HG03095 (cell line): Measurements from ENCODE around the gene DRAXIN.

Experiments used
- ATAC-seq: cut with Tn5 transposase; IDR thresholded peaks from one replicate; pipeline ENCODE4 v1.9.1; 2021; ENCODE audit warnings: moderate library complexity; ENCODE audit not compliant: unreplicated experiment

DRAXIN gene

DNA sequence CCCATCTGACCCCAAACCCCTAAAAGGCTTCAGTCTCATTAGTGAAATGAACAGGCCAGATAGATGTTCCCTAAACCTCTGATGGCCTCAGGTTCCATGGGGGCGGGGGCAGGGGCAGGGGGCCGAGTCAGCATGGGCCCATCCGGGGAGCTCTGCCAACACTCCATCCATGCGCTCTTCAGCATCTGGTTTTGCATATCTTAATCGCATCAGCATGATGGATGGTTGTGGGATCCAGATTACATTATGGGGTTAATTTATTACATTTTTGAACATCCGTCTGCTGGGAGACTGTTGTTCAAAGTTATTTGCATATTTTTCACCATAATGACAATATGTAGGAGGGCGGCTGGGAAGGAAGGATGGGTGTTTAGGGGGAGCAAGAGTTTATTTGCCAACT, 7.4 kb upstream of the DRAXIN start:
- no peak for ATAC-seq

DNA sequence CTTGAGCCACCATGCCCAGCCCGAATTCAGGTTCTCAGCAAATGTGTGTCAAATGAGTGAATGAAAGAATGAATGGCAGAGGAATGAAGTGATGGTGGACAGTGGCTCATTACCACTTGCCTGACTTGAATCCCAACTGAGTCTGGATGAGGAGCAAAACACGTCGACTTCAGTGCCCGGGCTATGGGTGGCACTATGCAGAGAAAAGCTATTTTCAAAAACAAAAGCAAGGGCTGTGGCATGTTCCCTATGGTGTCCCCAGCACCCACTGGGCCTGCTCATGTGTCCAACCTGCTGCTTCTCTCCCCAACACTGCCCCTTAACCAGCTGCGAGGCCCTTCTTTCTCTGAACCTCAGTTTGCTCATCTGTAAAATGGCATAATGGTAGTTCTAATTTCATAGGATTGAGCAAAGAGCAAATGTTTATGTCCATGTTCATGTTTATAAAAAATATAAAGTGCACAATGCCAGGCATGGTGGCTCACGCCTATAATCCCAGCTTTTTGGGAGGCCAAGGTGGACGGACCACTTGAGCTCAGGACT, 6.2 kb upstream of the DRAXIN start:
- ATAC-seq, result no peak

DNA sequence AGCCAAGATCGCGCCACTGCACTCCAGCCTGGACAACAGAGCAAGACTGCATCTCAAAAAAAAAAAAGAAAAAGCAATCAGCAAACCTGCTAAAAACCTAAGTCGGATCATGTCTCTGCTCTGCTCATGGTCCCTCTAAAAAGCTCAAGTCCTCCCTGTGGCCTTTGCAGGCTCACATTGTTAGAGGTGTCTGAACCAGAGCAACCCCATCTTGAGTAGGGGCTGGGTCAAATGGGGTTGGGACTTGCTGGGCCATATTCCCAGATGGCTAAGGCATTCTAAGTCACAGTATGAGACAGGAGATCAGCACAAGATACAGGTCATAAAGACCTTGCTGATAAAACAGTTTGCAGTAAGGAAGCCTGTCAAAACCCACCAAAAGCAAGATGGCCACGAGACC, 3.0 kb upstream of the DRAXIN start:
- no peak for ATAC-seq

DNA sequence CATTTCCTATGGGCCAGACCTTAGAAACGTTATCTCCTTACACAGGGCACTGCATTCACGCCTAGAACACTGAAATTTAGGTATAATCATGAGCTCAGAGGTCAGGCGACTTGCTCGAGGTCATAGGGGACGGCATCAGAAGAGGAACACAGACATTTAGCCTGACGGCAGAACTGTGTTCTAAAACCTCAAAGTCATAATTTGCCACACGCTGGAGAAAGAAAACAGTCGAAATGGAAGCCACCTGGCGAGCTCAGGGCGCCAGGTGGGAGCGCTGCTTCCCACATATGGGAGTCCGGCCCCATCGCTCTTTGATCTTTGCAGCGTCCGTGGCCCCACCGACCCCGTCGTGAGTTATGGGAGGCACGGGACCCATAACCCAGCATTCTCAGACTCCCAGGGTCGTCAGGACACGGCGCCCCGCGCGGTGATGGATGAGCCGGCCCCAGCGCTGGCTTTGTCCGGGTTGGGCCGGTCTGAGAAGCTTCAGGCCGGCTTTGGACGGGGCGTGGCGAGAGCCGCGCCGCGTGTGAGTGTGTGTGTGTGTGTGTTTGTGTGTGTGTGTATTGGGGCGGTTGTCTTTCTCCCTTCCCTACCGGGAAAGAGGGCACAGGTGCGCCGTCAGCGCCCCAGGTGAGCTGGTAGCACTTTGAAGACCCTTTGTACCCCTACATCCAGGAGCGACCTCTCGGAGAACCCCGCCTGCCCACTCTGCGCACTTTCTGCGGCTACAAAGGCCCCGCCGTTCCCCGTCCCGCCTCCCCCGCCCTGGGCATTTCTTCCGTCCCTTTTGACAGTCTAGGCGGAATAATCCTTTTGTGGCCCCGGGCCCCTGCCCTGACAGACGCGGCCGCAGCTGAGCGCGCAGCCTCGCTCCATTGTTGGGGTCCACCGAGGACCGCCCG, 861 bp upstream of the DRAXIN start:
- no peak for ATAC-seq

DNA sequence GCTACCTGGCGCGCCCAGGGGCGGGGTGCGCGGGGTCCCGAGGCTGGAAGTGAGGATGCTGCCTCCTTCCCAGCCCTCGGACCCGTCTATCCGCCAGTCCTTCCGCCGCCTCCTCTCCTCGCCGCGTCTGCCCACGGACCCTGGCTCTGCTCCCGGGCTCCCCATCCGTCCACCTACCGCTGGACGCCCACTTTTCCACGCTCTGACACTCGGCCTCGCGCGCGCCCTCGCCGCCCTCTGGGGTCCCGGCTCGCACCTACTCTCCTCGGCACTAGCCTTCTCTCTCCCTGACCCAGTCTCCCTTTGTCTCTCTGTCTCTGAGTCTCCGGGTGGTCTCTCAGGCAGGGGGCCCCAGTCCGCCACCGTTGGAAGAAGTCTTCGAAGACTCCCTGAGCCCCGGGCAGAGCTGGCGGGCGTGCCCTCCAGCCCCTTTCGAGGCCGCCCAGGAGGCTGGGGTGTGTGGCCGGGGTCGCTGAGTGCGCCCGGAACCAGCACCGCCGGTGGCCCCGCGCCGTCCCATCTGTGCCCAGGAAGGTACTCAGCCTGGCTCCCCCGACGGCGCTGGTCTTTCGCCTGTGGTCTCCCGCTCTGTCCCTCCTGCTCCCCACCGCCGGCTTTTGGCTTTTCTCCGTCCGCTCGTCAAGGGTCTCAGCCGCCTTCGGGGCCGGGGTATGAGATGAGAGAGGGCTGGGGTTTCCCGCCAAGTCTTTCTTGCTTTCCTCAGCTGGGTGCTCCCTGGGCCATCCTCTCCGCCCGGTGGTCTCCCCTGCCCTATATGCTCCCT, 610 bp downstream of the DRAXIN start:
- ATAC-seq, result no peak

DNA sequence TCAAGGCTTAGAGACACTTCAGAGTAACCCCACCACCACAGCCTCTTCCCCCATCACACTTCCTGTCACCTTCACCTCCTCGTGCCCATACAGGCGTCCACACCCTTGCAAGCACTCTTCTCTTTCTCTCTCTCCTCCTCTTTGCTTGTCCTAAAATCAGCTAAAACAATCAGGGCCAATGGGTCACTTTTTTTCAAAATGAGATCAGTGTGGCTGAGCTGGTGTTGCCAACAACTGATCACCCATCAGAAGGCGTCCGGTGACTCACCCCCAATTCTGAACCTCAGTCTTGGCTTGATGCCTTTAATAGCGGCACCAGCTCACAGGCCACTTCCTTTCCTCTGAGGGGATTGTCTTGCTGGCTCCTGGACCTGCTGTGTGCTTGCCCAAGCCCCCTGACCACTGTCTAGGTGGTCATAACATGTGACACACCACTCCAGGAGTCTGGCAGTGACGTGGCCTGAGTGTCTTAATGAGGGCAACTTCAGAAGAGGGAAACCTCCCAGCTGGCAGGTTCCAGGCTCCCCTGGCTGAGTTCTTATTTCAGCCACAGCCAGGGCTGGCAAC, 1.6 kb downstream of the DRAXIN start:
- no peak for ATAC-seq

DNA sequence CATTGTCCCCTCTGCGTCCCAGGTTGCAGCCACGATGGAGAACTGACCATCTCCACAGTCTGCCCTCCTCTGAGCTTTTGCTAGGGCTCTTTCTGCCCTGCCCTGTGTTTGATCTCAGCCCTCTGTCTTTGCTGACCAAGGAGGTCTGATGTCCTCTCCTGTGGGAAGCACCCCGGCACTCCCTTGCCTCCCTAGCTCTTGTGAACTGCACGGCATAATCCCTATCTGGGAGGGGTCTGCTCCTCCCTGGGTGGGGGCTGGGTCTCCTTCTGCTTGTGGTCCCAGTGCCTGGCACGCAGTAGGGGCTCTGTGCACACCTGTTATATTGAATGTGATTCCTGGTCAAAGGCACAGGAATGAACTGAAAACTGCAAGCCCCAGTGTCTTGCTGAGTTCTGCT, 2.4 kb downstream of the DRAXIN start:
- no peak for ATAC-seq

DNA sequence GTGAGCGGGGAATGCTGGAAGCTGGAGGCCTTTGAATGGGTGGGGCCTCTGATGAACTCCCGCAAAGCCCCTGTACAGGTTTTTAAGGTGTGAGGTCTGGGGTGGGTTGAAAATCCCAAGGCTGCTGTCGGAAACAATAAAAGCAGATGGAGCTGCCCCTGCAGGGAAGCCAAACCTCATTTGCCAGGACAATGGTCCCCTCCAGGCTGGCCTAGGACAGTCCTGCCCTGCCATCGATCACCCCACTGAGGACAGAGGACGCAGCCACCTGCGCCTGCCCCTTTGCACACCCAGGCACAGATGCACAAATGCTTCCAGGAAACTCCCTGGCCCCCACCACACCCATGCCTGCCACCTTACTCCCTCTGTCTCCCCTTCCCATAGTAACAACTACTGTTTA, 4.4 kb downstream of the DRAXIN start:
- no peak for ATAC-seq

DNA sequence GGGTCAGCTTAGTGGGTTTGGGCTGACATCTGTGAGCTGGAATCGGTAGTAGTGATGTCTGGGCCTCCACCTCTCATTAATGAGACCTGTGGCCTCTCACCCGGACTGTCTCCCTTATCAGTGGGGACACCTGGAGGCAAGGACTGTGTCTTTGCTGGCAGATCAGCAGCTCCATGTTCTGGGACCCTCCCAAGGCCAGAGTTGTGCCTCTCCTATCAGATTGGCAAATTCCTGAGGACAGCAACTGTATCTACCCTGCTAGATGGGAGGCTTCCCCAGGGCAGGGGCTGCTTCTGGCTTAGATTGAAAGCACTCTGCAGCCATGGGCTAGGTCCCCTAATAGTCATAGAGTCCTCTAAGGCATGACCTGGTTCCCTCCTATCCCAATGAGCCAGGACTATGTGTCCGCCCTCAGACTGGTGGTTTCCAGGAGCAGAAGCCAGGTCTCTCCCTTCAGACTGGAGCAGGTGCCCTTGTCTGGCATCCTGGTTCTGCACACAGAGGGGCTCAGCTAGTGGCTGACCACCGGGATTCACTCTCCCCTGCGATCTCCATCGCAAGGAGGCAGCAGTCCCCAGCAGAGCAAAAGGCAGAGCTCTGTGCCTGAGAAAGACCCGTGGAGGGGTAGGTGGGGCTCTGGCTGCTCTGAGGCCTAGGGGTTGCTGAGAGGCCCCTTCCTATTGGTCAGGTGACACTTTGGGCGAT, 5.8 kb downstream of the DRAXIN start:
- no peak for ATAC-seq

DNA sequence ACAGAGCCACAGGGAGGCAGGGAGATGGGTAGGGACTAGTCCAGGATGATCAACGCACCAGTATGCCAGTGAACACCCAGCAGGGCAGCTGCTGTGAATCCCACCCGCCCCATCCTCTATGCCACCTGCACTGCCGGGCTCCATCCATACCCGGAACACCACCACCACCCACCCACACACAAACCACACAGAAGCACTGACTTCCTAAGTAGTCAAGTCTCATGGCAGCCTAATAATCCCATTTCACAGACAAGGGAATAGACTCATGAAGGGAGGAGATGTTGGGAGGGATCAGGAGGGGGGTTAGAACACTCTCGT, 6.3 kb downstream of the DRAXIN start:
- no peak for ATAC-seq

DNA sequence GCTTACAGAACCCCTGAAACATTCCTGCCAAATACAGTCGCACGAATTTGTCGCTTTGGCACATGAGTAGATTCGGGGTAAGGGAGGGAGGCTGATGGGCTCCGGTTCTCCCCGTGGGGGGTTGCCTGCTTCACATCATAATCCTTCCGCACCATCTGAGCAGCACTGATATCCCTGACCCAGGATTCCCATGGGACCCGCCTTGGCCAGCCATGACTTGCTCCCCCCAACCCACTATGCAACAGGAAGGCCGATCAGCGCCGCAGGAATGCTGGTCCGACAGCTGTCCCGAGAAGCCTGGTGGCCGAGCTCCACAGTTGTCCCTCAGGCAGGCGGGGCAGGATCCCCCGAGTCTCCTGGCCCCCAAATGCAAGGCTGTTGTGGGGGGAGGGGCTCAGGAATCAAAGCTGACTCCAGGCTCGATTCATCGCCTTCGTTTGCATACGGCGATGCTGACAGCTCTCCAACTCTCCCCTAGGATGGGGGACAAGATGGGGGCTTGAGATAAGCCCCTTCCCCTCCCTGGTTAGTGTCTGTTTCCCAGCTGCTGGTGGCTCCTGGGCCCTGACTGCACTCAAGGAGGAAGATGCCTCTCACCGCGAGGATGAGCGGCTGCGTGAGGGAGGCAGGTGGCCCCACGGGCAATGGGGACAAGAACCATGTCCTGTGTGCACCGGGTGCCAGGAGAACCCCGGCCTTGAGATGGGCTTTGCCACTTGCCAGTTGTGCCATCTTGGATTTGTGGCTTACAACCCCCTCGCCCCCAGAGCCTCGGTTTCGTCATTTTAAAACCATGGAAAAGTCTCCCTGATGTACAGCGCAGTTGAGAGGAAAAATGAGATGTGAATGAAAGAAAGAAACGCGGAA, 9.3 kb downstream of the DRAXIN start:
- ATAC-seq, result no peak

DNA sequence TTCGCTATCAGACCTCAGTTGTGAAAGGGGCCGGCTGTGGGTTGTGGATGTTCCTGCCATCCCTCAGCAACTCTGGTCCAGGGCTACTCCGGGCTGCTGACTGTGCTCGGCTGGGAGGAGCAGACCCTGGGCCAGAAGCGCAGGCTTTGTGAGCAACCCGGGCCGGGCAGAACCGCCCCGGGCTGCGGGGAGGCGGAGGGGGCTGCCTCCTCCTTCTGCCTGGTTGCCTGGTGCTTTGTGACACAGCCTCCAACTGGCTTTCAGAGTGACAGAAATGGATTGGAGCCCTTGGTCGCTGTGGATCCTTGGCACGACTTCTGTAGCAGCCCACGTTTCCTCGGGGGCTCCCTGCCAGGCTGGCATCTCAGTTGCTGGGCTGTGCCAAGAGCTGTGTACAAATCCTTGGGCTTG, 10.0 kb downstream of the DRAXIN start:
- no peak for ATAC-seq

DNA sequence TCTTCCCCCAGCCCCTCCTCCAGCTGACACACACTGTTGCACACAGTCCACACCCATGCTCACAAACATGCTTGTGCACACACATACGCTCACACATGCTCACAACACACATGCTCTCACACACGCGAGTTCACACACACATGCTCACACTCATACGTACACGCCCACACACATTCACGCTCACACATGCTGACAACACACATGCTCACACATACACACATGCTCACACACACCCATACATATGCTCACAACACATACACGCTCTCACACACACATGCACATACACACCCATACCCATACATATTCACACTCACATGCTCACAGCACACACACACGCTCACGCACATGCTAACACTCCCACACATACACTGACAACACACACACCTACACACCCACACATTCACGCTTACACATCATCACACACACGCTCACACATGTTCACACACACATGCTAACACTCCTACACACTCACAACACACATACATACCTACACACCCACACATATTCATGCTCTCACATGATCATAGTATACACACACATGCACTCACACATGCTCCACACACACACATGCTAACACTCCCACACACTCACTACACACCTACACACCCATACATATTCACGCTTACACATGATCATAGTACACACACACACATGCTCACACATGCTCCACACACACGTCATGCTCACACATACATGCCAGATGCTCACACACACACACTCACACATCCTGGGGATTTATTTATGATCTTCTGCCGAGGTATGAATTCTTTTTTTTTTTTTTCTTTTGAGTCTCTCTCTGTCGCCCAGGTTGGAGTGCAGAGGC, 10.7 kb downstream of the DRAXIN start:
- no peak for ATAC-seq

DNA sequence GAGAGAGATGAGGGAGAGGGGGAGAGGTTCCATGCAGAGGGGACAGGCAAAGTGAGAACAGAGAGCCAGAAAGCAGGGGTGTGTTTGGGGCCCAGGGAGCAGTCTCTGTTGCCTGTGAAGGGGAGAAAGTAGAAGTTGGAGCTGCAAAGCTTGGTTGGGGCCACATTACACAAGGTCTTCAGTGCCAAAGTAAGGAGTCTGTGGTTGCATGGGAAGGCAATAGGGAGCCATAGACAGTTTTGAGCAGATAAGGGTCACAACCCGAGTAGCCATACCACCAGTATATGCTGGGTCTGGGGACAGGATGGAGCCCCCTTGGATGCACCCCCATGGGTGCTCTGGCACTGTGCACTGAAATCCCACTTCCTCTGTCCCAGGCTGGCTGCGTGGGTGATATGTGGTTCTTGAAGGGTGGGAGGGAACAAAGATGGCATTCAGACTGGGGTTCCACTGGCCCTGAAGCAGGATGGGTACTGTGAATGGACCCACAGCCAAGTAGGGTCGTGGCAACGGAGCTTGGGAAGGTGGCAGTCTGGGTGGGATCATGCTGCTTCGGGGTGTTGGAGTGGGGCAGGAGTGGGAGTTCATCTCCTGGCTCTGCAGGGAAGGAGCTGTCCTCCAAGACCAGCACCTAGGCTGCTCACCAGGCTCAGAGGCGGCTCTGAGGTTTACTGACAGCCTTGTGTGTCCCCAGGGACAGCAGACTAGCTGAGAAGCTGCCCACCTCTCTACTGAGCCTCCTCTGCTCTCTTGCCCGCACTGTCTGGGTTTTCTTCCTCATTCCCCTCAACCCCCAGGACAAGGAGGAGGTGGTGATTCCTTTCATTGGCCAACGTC, 12.1 kb downstream of the DRAXIN start:
- ATAC-seq, result no peak

DNA sequence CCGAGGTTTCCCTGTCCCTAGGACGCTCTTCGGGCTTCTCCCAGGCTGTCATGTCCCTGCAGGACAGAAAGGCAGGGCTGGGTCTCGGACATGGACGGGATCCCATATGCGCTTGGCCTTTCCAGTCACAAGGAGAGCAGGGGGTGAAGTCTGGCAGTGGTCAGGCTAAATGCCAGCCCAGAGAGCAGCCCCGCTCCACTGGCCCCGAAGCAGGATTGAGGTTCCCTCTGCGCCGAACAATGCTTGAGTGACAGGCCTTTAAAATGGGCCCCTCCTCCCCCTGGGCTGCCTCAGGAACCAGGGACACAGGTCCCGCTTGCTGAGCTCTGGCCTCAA, 12.7 kb downstream of the DRAXIN start:
- ATAC-seq, result no peak

DNA sequence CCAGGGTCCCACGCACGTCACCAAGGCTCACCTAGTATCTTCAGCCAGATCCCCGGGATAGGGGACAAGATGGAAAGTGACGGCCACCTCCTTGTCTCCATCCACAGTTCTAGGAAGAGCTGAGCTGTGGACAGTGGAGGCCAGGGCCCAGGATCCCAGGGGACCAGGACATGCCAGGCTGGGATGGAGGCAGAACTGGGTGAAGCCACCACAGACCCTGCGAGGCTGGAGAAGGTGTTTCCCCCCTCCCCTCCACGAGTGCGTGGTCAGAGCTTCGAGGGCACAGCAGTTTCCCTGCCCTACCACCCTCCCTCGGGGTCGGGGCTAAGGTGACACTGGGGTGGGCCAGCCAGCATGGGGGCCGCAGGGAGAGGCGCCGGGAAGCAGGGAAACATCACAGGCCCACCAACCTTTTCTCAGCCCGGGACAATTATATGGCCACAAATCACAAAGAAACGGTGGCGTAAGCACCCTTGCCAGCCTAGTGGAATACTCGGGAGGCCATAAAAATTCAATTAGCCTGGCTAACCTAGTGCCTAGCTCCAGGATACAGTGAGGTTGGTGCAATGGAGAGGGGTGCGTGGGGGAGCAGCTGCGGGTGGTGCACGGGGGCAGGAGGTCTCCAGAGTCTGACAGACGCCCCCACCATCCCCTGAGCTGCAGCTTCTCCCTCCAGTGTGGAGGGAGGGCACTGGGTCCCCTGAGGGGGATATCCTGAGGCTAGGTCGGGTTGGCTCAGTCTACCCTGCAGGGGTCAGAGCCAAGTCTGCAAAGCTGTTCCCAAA, 13.4 kb downstream of the DRAXIN start:
- ATAC-seq, result no peak

DNA sequence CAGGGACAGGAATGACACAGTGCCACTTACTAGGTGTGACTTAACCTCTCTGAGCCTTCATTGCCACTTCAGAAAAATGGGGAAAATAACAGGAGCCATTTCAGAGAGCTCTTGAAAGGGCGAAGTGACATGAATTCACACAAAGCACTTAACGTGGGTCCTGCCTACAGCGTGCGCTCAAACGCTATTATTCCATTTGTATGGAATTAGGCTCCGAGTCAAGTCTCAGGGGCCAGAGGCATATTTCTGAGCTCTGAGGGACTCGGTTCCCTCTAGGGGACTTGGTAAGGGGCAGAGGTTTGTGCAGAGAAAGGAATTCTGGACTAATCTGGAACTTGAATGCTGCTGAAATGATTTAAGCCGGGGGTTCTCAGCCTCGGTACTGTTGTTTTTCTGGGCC, 14.1 kb downstream of the DRAXIN start:
- ATAC-seq, result no peak

DNA sequence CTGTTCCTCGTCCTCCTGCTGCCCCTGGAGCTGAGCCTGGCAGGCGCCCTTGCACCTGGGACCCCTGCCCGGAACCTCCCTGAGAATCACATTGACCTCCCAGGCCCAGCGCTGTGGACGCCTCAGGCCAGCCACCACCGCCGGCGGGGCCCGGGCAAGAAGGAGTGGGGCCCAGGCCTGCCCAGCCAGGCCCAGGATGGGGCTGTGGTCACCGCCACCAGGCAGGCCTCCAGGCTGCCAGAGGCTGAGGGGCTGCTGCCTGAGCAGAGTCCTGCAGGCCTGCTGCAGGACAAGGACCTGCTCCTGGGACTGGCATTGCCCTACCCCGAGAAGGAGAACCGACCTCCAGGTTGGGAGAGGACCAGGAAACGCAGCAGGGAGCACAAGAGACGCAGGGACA, 14.8 kb downstream of the DRAXIN start:
- no peak for ATAC-seq
